Stimulated activated CD4-positive, alpha-beta T cell treated with anti-CD3 and anti-CD28 coated beads, Interleukin-2, amount 100 ng/mL, for 24 hours (primary cell): ENCODE measurements around the gene COL15A1.

ENCODE experiments used
- DNase-seq, 2 donors: peaks; one replicate each; pipeline ENCODE4 v3.0.0-alpha.2; 2020

The COL15A1 gene

GRCh38 chr9:99019510-99020331 lies 76.0 kb downstream of the COL15A1 start:
- DNase-seq: no peak

- no peak for DNase-seq
These were observed 77.2 kb downstream of the COL15A1 start for GRCh38 chr9:99020786-99021436.

GRCh38 chr9:99021512-99021911 lies 77.8 kb downstream of the COL15A1 start:
- no peak for DNase-seq

GRCh38 chr9:99023231-99023630 lies 79.5 kb downstream of the COL15A1 start:
- no peak for DNase-seq

GRCh38 chr9:99023831-99024230 lies 80.1 kb downstream of the COL15A1 start:
- DNase-seq: no peak

GRCh38 chr9:99024959-99025358 lies 81.3 kb downstream of the COL15A1 start:
- no peak for DNase-seq

- DNase-seq: no peak
These were observed 82.0 kb downstream of the COL15A1 start for GRCh38 chr9:99025616-99026270.

- DNase-seq: no peak
These were observed 82.7 kb downstream of the COL15A1 start for GRCh38 chr9:99026271-99026955.

GRCh38 chr9:99026956-99027298 lies 83.2 kb downstream of the COL15A1 start:
- no peak for DNase-seq

- no peak for DNase-seq
These were observed 83.7 kb downstream of the COL15A1 start for GRCh38 chr9:99027443-99027842.

GRCh38 chr9:99029083-99029645 lies 85.5 kb downstream of the COL15A1 start:
- DNase-seq: no peak

- no peak for DNase-seq
These were observed 86.4 kb downstream of the COL15A1 start for GRCh38 chr9:99030092-99030511.

- DNase-seq: no peak
These were observed 87.0 kb downstream of the COL15A1 start for GRCh38 chr9:99030610-99031109.

- no peak for DNase-seq
These were observed 87.6 kb downstream of the COL15A1 start for GRCh38 chr9:99031319-99031718.

GRCh38 chr9:99031994-99032393 lies 88.3 kb downstream of the COL15A1 start:
- no peak for DNase-seq

- DNase-seq: no peak
These were observed 90.4 kb downstream of the COL15A1 start for GRCh38 chr9:99034149-99034548.

GRCh38 chr9:99035313-99035712 lies 91.6 kb downstream of the COL15A1 start:
- DNase-seq: no peak

- DNase-seq: no peak
These were observed 94.2 kb downstream of the COL15A1 start for GRCh38 chr9:99037769-99038483.

- no peak for DNase-seq
These were observed 94.7 kb downstream of the COL15A1 start for GRCh38 chr9:99038484-99038820.

GRCh38 chr9:99039505-99040182 lies 95.9 kb downstream of the COL15A1 start:
- DNase-seq: no peak

GRCh38 chr9:99040251-99040900 lies 96.7 kb downstream of the COL15A1 start:
- no peak for DNase-seq
